ENCODE results near the gene SH3GL3.

GRCh38 chr15:83476066-83476465 lies 28.9 kb downstream of the SH3GL3 start:
- no peak for TF ChIP-seq CTCF (IDR thresholded peaks at IDR 0.05)
- no peak for TF ChIP-seq EP300 (IDR thresholded peaks at IDR 0.05)
- TF ChIP-seq POLR2A (IDR thresholded peaks at IDR 0.05), result no peak
